ENCODE measurements around the gene ADORA2B.
"Not testable (repeated sequence)": the region's sequence is repeated elsewhere in the genome, so short reads cannot be mapped to it uniquely, and the experiment has no call there.

ADORA2B gene

DNA sequence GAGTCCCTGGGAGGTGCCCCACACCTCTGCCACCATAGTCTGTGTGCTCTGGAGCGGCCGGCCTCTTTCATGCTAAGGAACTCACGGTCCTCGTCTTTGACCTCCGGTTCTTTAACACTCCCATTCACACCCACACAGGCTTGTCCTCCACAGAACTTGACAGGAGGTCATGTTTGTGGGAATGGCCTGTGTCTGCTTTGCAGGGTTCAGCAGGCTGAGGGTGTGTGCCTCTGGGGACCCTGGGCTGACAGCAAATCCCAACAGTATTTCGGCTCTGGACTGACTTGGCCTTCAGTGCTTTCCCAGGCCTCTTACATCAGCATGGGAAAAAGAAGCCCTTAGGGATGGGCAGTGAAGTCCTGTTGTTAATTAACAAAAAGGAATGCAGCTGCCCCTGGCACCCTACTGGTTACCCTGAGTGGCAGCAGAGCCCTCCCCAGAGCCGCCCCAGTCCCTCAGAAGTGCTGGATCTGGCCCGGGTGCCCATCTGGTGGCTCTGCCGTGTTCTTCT is 35.4 kb upstream of the ADORA2B start:
- TF ChIP-seq EZH2 (IDR thresholded peaks at IDR 0.05; ENCODE audit: borderline replicate concordance, low read length) (no peak), CTCF (IDR thresholded peaks at IDR 0.05; ENCODE audit: low read length) (no peak)
- no peak overlapping the region for H2AFZ ChIP-seq (ENCODE audit: low read length)
- H4K20me1 ChIP-seq (ENCODE audit: insufficient read depth, low read length), result no peaks in the 10 kb centered on the region
- no peaks in the 10 kb centered on the region for H3K9me2 ChIP-seq (ENCODE audit: low read depth, low read length)
- H3K4me1 ChIP-seq (ENCODE audit: insufficient read depth, low read length, severe bottlenecking), result no peaks in the 10 kb centered on the region
- H3K27me3 ChIP-seq (ENCODE audit: insufficient read depth, low read length), result no peaks in the 10 kb centered on the region
- no peak overlapping the region for H3K27ac ChIP-seq (ENCODE audit: low read depth, low read length, poor library complexity, severe bottlenecking)
- no peaks in the 10 kb centered on the region for H3F3A ChIP-seq (ENCODE audit: insufficient read depth, low read length)
- no peaks in the 10 kb centered on the region for H3K36me3 ChIP-seq (ENCODE audit: insufficient read depth, low read length)
- no peaks in the 10 kb centered on the region for H3K9me3 ChIP-seq (ENCODE audit: low read length)
- H3K4me2 ChIP-seq (ENCODE audit: low read length), result no peak overlapping the region
- no peaks in the 10 kb centered on the region for H3K79me2 ChIP-seq (ENCODE audit: insufficient read depth, low read length)
- no peak overlapping the region for H3K4me3 ChIP-seq (ENCODE audit: low read depth, low read length, poor library complexity, severe bottlenecking)
- H3K9ac ChIP-seq (ENCODE audit: low read length), result no peak overlapping the region

GRCh38 chr17:15910791-15911190 is 34.1 kb upstream of the ADORA2B start:
- Histone ChIP-seq H3K4me2 (ENCODE audit: low read length) (no peak overlapping the region), H3K36me3 (ENCODE audit: insufficient read depth, low read length) (no peaks in the 10 kb centered on the region), H3K27me3 (ENCODE audit: insufficient read depth, low read length) (no peaks in the 10 kb centered on the region), H3K79me2 (ENCODE audit: insufficient read depth, low read length) (no peaks in the 10 kb centered on the region), H4K20me1 (ENCODE audit: insufficient read depth, low read length) (no peaks in the 10 kb centered on the region), H3F3A (ENCODE audit: insufficient read depth, low read length) (no peaks in the 10 kb centered on the region), H3K4me3 (ENCODE audit: low read depth, low read length, poor library complexity, severe bottlenecking) (no peak overlapping the region), H3K4me1 (ENCODE audit: insufficient read depth, low read length, severe bottlenecking) (no peaks in the 10 kb centered on the region), H2AFZ (ENCODE audit: low read length) (no peak overlapping the region), H3K9ac (ENCODE audit: low read length) (no peak overlapping the region), H3K9me3 (ENCODE audit: low read length) (no peaks in the 10 kb centered on the region), H3K9me2 (ENCODE audit: low read depth, low read length) (no peaks in the 10 kb centered on the region), H3K27ac (ENCODE audit: low read depth, low read length, poor library complexity, severe bottlenecking) (no peak overlapping the region)
- TF ChIP-seq EZH2 (IDR thresholded peaks at IDR 0.05; ENCODE audit: borderline replicate concordance, low read length), result no peak
- no peak for TF ChIP-seq CTCF (IDR thresholded peaks at IDR 0.05; ENCODE audit: low read length)

- H3K27me3 ChIP-seq (ENCODE audit: insufficient read depth, low read length); H4K20me1 ChIP-seq (ENCODE audit: insufficient read depth, low read length); H3F3A ChIP-seq (ENCODE audit: insufficient read depth, low read length); H3K79me2 ChIP-seq (ENCODE audit: insufficient read depth, low read length); H3K4me1 ChIP-seq (ENCODE audit: insufficient read depth, low read length, severe bottlenecking); H3K9ac ChIP-seq (ENCODE audit: low read length); H3K9me2 ChIP-seq (ENCODE audit: low read depth, low read length); H3K4me2 ChIP-seq (ENCODE audit: low read length); H3K36me3 ChIP-seq (ENCODE audit: insufficient read depth, low read length); H3K9me3 ChIP-seq (ENCODE audit: low read length); H3K27ac ChIP-seq (ENCODE audit: low read depth, low read length, poor library complexity, severe bottlenecking); H2AFZ ChIP-seq (ENCODE audit: low read length); H3K4me3 ChIP-seq (ENCODE audit: low read depth, low read length, poor library complexity, severe bottlenecking): not testable (repeated sequence)
Measured at GRCh38 chr17:15911701-15912100, 33.2 kb upstream of the ADORA2B start.

DNA sequence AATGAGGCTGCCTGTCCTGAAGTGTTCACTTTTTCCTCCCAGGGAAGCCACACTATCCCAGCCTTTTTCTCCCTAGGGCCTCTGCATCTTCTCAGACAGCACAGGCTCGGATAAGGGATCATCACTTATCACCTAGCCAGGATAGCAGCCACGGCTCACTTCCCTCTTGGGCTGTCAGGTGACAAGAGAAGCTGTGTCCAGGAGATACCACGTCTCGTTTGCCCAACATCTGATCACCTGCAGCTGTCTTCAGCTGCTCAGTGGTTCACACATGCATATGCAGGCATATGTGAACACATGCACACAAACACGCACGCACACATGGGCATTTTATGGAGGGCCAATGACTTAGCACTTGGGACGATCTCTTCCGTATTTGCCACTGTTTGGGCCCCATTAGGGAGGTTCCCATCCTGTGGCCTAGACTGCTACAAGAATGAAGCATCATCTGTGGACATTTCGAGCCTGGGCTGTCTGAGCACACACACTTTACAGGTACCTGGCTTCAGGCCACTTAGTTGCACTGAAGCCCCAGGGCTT is 32.4 kb upstream of the ADORA2B start:
- Histone ChIP-seq H2AFZ (ENCODE audit: low read length) (no peak overlapping the region), H3K4me1 (ENCODE audit: insufficient read depth, low read length, severe bottlenecking) (no peaks in the 10 kb centered on the region), H3K4me3 (ENCODE audit: low read depth, low read length, poor library complexity, severe bottlenecking) (no peak overlapping the region), H3K9me3 (ENCODE audit: low read length) (no peaks in the 10 kb centered on the region), H4K20me1 (ENCODE audit: insufficient read depth, low read length) (no peaks in the 10 kb centered on the region), H3K9ac (ENCODE audit: low read length) (no peak overlapping the region), H3F3A (ENCODE audit: insufficient read depth, low read length) (no peaks in the 10 kb centered on the region), H3K4me2 (ENCODE audit: low read length) (no peak overlapping the region), H3K9me2 (ENCODE audit: low read depth, low read length) (no peaks in the 10 kb centered on the region), H3K79me2 (ENCODE audit: insufficient read depth, low read length) (no peaks in the 10 kb centered on the region), H3K36me3 (ENCODE audit: insufficient read depth, low read length) (no peaks in the 10 kb centered on the region), H3K27me3 (ENCODE audit: insufficient read depth, low read length) (no peaks in the 10 kb centered on the region), H3K27ac (ENCODE audit: low read depth, low read length, poor library complexity, severe bottlenecking) (no peak overlapping the region)
- TF ChIP-seq EZH2 (IDR thresholded peaks at IDR 0.05; ENCODE audit: borderline replicate concordance, low read length) (no peak), CTCF (IDR thresholded peaks at IDR 0.05; ENCODE audit: low read length) (no peak)

Measured in OCI-LY1 (cell line).